GM12878 (cell line): ENCODE results near the gene AGMAT. TPM values are rescaled to one million over a fixed set of nuclear protein-coding genes. Genes with fewer than 3 reads are reported as not detected.

Experiments
- ATAC-seq: fragments of 200-7000 bp; cut with Tn5 transposase; 3 replicates; pipeline ENCODE4 v1.9.1; 2020; ENCODE audit warnings: mild to moderate bottlenecking, moderate library complexity
- BruUV-seq: library from RNA; stranded (reverse); fragments of 400-500 nt; replicated peaks from 2 replicates; lab custom pipeline; 2021; lab: Mats Ljungman, UMichigan
- CTCF ChIA-PET: fragments of 300-600 bp; sonication (Branson Sonifier 250); formaldehyde crosslinking; extraction: SDS; loops from one replicate; lab custom pipeline; 2021; ENCODE audit warnings: inconsistent platforms; lab: Yijun Ruan, JAX
- POLR2A ChIA-PET: fragments of 350-600 bp; formaldehyde crosslinking; extraction: SDS; loops from one replicate; lab custom pipeline; 2021; ENCODE audit warnings: inconsistent platforms; lab: Charles Lee
- RAD21 ChIA-PET: fragments of 300-600 bp; sonication (Branson Sonifier 250); formaldehyde crosslinking; loops from one replicate; lab custom pipeline; 2023; ENCODE audit warnings: antibody characterized with exemption; ENCODE audit not compliant: unreplicated experiment; lab: Charles Lee
- SMC1A ChIA-PET: fragments of 300-600 bp; sonication (Branson Sonifier 250); formaldehyde crosslinking; loops from one replicate; lab custom pipeline; 2023; ENCODE audit not compliant: unreplicated experiment, uncharacterized antibody; lab: Charles Lee
- DNase-seq: peaks from one replicate; pipeline ENCODE4 v3.0.0-alpha.2; 2011; ENCODE audit warnings: low read depth, low spot score
- FAIRE-seq: peaks from 3 replicates; lab custom pipeline; 2011; peaks lifted over from hg19 to GRCh38; lab: Jason Lieb, UNC
- H2AFZ ChIP-seq: 2 replicates; pipeline ENCODE4 v1.6.0; 2011; ENCODE audit warnings: low read depth, low read length, control low read depth; ENCODE audit not compliant: control insufficient read depth
- H3K27ac ChIP-seq: 2 replicates; pipeline ENCODE4 v1.5.1; 2011; ENCODE audit warnings: control low read depth; ENCODE audit not compliant: control insufficient read depth, insufficient read depth
- H3K27me3 ChIP-seq, 2 experiments: replicated peaks in 1 of 2; 2 replicates each; pipeline versions ENCODE4 v1.6.0 to v1.6.1; 2011; ENCODE audit warnings: low read length in 1 of 2; ENCODE audit not compliant: control insufficient read depth in 2 of 2, insufficient read depth in 2 of 2
- H3K36me3 ChIP-seq, 2 experiments: 2 replicates each; pipeline ENCODE4 v1.5.1; 2011; ENCODE audit warnings: low read length in 1 of 2; ENCODE audit not compliant: control insufficient read depth in 2 of 2, insufficient read depth in 2 of 2
- H3K4me1 ChIP-seq: 2 replicates; pipeline ENCODE4 v1.6.1; 2011; ENCODE audit warnings: mild to moderate bottlenecking, low read length, moderate library complexity, mixed read lengths; ENCODE audit not compliant: control insufficient read depth, insufficient read depth
- H3K4me2 ChIP-seq: 2 replicates; pipeline ENCODE4 v1.6.0; 2011; ENCODE audit warnings: control low read depth; ENCODE audit not compliant: control insufficient read depth, insufficient read depth
- H3K4me3 ChIP-seq: fragments of 200-600 bp; sonication (generic); 2 replicates; pipeline ENCODE4 v1.5.1; 2016
- H3K79me2 ChIP-seq: 2 replicates; pipeline ENCODE4 v1.6.0; 2011; ENCODE audit warnings: low read length; ENCODE audit not compliant: control insufficient read depth, insufficient read depth
- H3K9ac ChIP-seq: 2 replicates; pipeline ENCODE4 v1.8.0; 2011; ENCODE audit warnings: low read length, control low read depth, mixed read lengths; ENCODE audit not compliant: control insufficient read depth, insufficient read depth
- H3K9me3 ChIP-seq: replicated peaks from 3 replicates; pipeline ENCODE4 v1.5.1; 2011; ENCODE audit warnings: mild to moderate bottlenecking, low read length; ENCODE audit not compliant: control insufficient read depth, insufficient read depth
- H4K20me1 ChIP-seq: 2 replicates; pipeline ENCODE4 v1.6.0; 2011; ENCODE audit not compliant: control insufficient read depth, insufficient read depth
- CHD4 ChIP-seq: fragments of 200-600 bp; sonication (generic); IDR thresholded peaks from 2 replicates; pipeline ENCODE4 v1.6.1; 2016; ENCODE audit warnings: mild to moderate bottlenecking
- CTCF ChIP-seq, 3 experiments: IDR thresholded peaks in 2 of 3; conservative IDR thresholded peaks in 1 of 3; 2 replicates each; pipeline ENCODE4 v1.5.1; 2011; ENCODE audit warnings: low read depth in 3 of 3, low read length in 3 of 3, mild to moderate bottlenecking in 3 of 3, control low read depth in 2 of 3, moderate library complexity in 2 of 3, inconsistent platforms in 1 of 3, mixed read lengths in 1 of 3; ENCODE audit not compliant: control insufficient read depth in 2 of 3, insufficient read depth in 1 of 3; ENCODE audit errors: extremely low read depth in 1 of 3
- E2F8 ChIP-seq: fragments of 450-650 bp; IDR thresholded peaks from 2 replicates; pipeline ENCODE4 v1.6.1; 2018; ENCODE audit warnings: mild to moderate bottlenecking, low read depth, moderate library complexity; ENCODE audit not compliant: partially characterized antibody
- FOXK2 ChIP-seq: fragments of 450-650 bp; IDR thresholded peaks from 2 replicates; pipeline ENCODE4 v1.6.1; 2017; ENCODE audit warnings: mild to moderate bottlenecking, moderate library complexity
- HDAC6 ChIP-seq: fragments of 200-600 bp; sonication (generic); IDR thresholded peaks from one replicate; pipeline ENCODE4 v1.8.0; 2017; ENCODE audit warnings: antibody characterized with exemption; ENCODE audit not compliant: unreplicated experiment
- MAX ChIP-seq: IDR thresholded peaks from 2 replicates; pipeline ENCODE4 v1.6.1; 2012; ENCODE audit warnings: low read depth, low read length, improper control_type of control experiment
- SIX5 ChIP-seq: IDR thresholded peaks from 2 replicates; pipeline ENCODE4 v1.6.1; 2011; ENCODE audit warnings: mild to moderate bottlenecking, low read depth, low read length, moderate library complexity; ENCODE audit not compliant: severe bottlenecking
- STAT1 ChIP-seq: fragments of 450-650 bp; conservative IDR thresholded peaks from 2 replicates; pipeline ENCODE4 v1.6.1; 2014; ENCODE audit warnings: antibody characterized with exemption, mild to moderate bottlenecking
- WRNIP1 ChIP-seq: IDR thresholded peaks from 2 replicates; pipeline ENCODE4 v1.6.1; 2011; ENCODE audit warnings: low read depth, low read length, improper control_type of control experiment, borderline replicate concordance
- YY1 ChIP-seq: IDR thresholded peaks from 2 replicates; pipeline ENCODE4 v1.6.1; 2011; ENCODE audit warnings: low read depth, mild to moderate bottlenecking, low read length
- WGBS: methylation state at CpG from one replicate; pipeline ENCODE4 v1.1.6; 2016; ENCODE audit warnings: low lambda C conversion rate; ENCODE audit not compliant: insufficient replicate concordance, insufficient coverage; ENCODE audit errors: missing lambda C conversion rate; 5-methylcytosine and 5-hydroxymethylcytosine counted together
- in situ Hi-C: fragments of 300-500 bp; cut with MboI; formaldehyde crosslinking; loops from 9 replicates; pipeline ENCODE4 v1.14.3; 2018; ENCODE audit warnings: mixed read lengths
- intact Hi-C: fragments of 100-400 bp; cut with micrococcal nuclease; formaldehyde crosslinking; loops from one replicate; pipeline ENCODE4 v1.14.2; 2022; ENCODE audit not compliant: unreplicated experiment
- polyA plus RNA-seq, 11 experiments: library from polyadenylated mRNA; depleted of rRNA in 4 of 11; unstranded in 6 of 11; stranded (reverse) in 5 of 11; fragments of >200 nt; fragmentation: Nextera tagmentation in 4 of 11; fragmentation: Illumina TruSeq in 1 of 11; extraction: Ambion mirVana in 4 of 11; extraction: Trizol in 1 of 11; gene quantifications; 1 replicate in 1 of 11; 2 replicates in 10 of 11; pipeline versions ENCODE4 v1.2.1 to v1.2.3, GENCODE V29; 2011 to 2016; ENCODE audit warnings: inconsistent platforms in 2 of 11, missing spikeins in 2 of 11, low read depth in 1 of 11
- total RNA-seq, 4 experiments: library from RNA; depleted of rRNA in 3 of 4; stranded (reverse); fragments of >200 nt in 3 of 4; fragmentation: Illumina TruSeq in 1 of 4; extraction: Trizol in 1 of 4; gene quantifications; 2 replicates each; pipeline versions ENCODE4 v1.2.1 to v1.2.3, GENCODE V29; 2013 to 2021

AGMAT gene
- total and polyA plus RNA-seq, 10 of the 15 experiments (the other 5 are each of a cell fraction or from before 2014, with no cell fraction given): 0.47 to 7.9 (median 4.7) TPM

- Histone ChIP-seq H3K4me2 (no peak overlapping the region), H3K9me3 (peaks cover 3% of the 10 kb centered on the region; the same call in 2 of the 3 replicates), H3K4me1 (peaks cover 6% of the 10 kb centered on the region), H3K4me3 (no peak overlapping the region), H2AFZ (no peak overlapping the region), H3K27ac (no peak overlapping the region), H4K20me1 (no peaks in the 10 kb centered on the region), H3K9ac (no peak overlapping the region), H3K36me3 (no peaks in the 10 kb centered on the region), H3K27me3 (no peaks in the 10 kb centered on the region), H3K79me2 (no peaks in the 10 kb centered on the region)
- FAIRE-seq: no peak
- intact Hi-C loops (no loop called here), in situ Hi-C loops (no loop called here)
- POLR2A ChIA-PET: interaction anchor here (0.9 kb wide), 1 partner anchor 24 kb away, joined by 3 read pairs; no protein-coding TSS in a partner anchor
- TF ChIP-seq E2F8 (no peak), SIX5 (no peak), MAX (no peak), STAT1 (no peak), CHD4 (no peak), FOXK2 (no peak), CTCF (IDR thresholded peaks at IDR 0.05 in 2 of 3, conservative IDR thresholded peaks at IDR 0.05 in 1 of 3; ENCODE audit: control insufficient read depth in 2 of 3, extremely low read depth in 1 of 3, insufficient read depth in 1 of 3, low read depth in 3 of 3, low read length in 3 of 3) (no peak), YY1 (no peak), WRNIP1 (no peak), HDAC6 (no peak)
- no peak for DNase-seq
- BruUV-seq: no TSS peak
- SMC1A ChIA-PET: interaction anchor here (1.3 to 1.8 kb wide), 2 partner anchors 12 to 26 kb away, joined by 3 to 5 read pairs; no protein-coding TSS in a partner anchor
- 65% methylated on average over 11 of the region's 11 CpGs for WGBS
- ATAC-seq: no peak
- RAD21 ChIA-PET: no interaction called here
- CTCF ChIA-PET: interaction anchor here (1.0 kb wide), 1 partner anchor 10 kb away, joined by 3 read pairs; no protein-coding TSS in a partner anchor
These were observed 20.8 kb upstream of the AGMAT start for GRCh38 chr1:15605398-15606383.
